RPMI7951 (cell line): ENCODE results near the gene MIF4GD. TPM values are rescaled to one million over a fixed set of nuclear protein-coding genes. Genes with fewer than 3 reads are reported as not detected.
A peak's percentile ranks its signal among the peaks of the same experiment; 100 is the strongest.
"Not testable (repeated sequence)": the region's sequence is repeated elsewhere in the genome, so short reads cannot be mapped to it uniquely, and the experiment has no call there.

Experiments used
- DNase-seq: peaks from one replicate; pipeline ENCODE4 v3.0.0-alpha.2; 2012; ENCODE audit warnings: low read depth
- total RNA-seq: library from RNA; depleted of rRNA; stranded (reverse); fragments of >200 nt; shearing (Covaris generic); gene quantifications from 2 replicates; pipeline ENCODE4 v1.2.3, GENCODE V29; 2014; rRNA removed

The MIF4GD gene, protein sequence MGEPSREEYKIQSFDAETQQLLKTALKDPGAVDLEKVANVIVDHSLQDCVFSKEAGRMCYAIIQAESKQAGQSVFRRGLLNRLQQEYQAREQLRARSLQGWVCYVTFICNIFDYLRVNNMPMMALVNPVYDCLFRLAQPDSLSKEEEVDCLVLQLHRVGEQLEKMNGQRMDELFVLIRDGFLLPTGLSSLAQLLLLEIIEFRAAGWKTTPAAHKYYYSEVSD
- 7.4 and 9.3 TPM in 2 replicates for total RNA-seq

DNA sequence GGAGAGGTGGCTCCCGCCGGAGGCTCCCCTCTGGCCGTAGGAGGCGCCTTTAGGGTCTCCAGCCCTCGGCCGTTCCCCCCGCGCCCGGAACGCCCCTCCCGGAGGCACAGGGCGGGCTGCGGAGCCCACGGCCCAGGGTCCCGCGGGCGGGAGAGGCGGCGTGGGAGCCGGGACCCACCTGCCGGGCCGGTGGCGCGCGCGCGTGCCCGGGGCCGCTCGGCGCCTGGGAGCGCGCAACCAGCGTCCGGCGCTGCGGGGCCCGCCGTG, at the start of gene MIF4GD:
MIF4GD (minus strand) TSS at position 266 of the 267 bp plus-strand sequence. CDS start 1,036 bp downstream, outside the sequence.
- DNase-seq = no peak

DNA sequence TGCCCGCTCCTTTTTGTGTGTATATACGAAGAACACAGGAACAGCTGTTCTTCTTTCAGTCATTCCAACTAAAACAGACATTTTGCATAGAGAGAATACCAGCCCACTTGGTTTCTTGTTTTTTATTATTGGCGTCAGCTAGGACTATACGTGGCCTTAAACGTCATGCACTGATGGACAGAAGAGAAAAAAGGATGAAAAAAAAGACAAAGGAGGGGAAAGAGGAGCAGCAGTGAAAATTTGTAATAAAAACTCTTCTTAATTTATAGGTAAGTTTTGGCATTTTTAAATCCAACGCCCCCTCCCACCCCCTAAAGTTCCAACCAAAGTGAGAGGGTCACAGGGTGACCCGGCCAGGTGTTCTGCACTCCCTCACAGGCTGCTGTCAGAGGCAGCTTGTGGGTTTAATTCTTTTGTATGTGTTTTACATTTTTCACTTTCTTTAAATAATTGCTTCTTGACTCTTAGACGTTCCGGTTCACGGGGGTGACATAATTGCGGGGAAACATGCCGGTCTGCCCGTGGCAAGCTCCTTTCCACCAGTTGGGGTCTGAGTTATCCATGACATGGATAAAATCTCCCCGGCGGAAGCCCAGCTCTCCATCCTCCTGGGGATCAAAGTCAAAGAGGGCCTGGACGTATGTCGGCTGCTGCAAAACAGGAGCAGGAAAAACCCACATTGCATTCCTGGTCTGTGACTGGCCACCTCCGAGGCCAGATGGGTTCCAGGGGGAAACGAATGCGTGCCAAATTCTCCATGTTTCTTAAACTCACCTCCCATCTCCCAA, 49.1 kb upstream of the MIF4GD start:
- DNase-seq = peak; percentile 86

DNA sequence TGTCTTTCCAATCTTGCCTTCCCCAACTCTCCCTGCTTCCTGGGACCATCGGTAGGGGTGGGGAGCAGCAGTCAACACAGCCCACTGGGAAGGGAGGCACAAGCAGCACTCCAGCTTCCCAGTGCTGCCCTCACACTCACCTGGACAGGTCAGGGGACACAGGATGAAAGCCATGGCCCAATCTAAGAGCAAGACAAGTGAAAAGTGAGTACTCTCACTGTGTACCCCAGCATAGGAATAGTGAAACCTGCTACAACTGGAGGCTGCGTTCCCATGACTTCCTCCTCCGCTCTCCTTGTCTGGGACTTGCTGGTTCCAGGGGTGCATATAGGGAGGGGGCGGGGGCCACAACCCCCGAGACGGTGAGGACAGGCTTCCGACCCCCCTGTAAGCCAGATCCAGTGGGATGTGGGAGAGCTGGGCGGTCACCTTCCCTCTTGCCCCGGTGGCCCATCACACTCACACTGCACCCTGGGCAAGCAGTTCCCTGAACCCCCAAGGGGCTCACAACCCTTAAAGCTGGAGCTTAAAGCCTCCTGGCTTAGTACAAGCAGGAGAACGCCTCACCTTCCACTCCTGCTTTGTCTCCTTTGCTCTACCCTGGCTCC, 47.7 kb upstream of the MIF4GD start:
- no peak for DNase-seq

DNA sequence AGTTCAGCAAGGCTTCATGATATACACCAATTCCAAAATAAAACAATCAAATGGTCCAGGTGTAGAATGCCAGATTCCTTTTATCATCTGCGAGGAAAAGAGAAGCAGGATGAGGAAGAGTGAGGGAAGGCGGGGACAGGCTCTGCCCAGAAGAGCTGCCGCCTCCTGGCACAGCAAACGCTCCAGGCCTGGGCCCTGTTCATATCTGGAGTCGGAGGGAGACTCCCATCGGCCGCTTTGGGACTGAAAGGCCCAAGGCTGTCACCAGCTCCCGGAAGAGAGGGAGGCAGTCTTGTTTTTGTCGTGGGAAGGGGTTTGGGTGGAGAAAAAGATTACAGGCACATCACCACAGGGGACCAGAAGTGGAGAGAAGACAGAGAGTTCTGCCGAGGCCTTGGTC, 47.2 kb upstream of the MIF4GD start:
- DNase-seq = no peak

DNA sequence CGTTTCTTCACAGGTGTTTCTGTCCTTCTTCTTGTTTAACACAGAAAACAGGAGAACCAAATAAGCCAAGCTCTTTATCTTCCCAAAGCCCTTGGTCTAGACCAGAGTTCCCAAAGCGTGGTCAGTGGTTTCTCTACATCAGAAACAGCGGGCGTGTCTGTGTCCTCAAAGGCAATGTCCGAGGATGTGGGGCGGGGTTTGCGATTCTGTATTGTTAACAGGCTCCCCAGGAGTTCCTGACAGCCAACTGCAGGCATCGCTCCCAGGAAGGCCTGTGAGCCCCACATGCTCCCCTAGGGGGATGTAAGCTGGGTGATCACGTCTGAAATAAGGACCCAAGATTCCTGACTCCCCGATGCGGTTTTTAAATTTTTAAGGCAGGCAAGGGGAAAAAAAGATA, 46.6 kb upstream of the MIF4GD start:
- DNase-seq = no peak

DNA sequence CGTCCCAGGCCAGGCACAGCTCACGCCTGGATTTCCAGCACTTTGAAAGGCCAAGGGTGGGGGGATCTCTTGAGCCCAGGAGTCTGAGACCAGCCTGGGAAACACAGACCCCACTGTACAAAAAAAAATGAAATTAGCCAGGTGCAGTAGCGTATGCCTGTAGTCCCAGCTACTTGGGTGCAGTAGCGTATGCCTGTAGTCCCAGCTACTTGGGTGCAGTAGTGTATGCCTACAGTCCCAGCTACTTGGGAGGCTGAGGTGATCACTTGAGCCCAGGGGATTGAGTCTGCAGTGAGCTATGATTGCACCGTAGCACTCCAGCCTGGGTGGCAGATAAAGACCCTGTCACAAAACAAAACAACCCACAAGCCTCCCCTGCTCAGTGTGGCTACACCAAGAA, 45.2 kb upstream of the MIF4GD start:
- DNase-seq = no peak

DNA sequence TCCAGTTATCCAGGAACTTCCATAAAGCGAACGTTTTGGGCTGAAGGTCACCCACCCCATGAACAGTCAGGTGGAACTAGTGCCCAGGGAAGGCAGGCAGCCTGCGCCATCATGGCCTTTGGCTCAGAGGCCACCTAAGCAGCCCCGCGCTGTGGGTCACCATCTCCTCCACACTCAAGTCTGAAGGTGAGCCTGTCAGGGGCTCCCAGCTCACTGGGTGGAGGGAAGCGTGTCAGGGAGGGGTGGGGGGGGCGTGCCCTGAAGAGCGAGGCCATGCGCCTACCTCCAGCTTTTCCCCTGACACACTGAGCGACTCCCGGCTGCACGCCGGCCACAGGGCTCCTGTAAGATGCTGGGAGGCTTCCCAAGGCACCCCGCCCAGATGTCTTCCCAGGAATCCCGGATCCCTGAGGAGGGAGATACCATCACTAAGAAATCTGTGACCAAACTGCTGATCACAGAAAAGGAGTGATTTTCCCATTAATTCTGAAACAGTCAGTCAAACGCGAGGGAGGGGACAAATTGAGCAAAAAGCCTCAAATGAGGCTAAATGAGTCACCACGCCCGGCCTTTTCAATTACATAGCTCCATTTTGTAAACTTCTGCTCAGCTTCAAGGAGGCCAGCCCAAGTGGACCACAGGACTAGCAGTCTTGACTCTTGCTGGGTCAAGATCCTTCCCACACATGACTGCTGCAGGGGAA, 44.7 kb upstream of the MIF4GD start:
- peak; percentile 61 for DNase-seq

DNA sequence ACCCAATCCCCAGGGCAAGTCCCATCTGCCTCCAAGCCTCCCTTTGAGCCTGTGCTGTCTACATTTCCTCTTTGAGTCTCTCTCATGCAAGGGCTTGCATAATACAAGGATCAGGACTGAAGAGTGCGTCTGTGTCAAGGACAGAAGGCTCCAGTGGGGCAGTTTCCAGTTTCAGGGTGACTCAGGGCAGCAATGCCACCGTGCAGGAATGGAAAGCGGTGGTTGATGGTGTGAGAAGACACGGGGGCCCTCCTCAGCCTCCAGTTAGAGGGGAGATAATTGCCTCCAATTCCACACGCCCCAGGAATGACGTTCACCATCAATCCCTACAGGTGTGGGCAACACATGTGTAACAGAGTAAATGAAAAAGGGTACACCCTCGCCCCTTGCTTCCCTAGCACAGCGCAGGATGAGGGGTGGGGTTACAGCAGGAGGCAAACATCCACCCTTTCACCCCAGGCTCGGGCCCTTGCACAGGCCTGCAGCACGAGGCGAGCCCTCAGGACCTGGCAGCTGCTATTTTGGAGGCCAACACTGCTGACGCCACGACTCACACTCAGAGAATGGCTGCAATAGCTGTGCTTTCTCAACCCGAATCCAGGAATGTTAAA, 43.0 kb upstream of the MIF4GD start:
- DNase-seq = no peak

DNA sequence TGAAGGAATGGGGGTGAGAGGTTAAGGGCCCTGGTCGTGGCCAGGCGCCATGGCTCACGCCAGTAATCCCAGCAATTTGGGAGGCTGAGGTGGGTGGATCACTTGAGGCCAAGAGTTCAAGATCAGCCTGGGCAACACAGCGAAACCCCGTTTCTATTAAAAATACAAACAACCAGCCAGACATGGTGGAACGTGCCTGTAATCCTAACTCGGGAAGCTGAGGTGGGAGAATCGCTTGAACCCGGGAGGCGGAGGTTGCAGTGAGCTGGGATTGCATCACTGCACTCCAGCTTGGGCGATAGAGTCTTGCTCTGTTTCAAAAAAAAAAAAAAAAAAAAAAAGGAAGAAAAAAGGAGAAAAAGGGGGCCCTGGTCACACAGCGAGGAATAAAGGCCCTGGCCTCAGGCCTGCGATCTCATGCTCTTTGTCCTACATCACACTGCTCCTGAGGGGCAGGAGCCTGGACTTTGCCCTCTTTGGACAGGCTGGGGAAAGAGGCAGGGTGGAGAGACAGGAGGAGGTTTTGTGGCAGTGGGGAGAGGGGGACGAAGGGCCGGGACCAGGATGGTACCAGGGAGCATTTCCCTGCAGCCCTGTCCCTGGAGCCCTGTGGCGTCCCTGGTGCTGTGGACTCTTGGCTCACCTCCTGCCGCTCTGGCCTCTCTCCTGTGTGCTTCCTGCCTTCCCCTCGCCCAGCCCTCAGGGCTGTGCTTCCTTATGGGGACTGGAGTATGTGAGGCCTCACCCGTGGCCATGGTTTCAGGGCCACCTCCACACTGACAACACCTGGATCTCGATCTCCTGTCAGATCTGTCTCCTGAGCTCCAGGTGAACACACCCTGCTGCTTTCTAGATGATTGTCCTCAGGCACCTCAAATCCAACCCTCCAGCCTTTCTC, 38.0 kb upstream of the MIF4GD start:
- DNase-seq = no peak

DNA sequence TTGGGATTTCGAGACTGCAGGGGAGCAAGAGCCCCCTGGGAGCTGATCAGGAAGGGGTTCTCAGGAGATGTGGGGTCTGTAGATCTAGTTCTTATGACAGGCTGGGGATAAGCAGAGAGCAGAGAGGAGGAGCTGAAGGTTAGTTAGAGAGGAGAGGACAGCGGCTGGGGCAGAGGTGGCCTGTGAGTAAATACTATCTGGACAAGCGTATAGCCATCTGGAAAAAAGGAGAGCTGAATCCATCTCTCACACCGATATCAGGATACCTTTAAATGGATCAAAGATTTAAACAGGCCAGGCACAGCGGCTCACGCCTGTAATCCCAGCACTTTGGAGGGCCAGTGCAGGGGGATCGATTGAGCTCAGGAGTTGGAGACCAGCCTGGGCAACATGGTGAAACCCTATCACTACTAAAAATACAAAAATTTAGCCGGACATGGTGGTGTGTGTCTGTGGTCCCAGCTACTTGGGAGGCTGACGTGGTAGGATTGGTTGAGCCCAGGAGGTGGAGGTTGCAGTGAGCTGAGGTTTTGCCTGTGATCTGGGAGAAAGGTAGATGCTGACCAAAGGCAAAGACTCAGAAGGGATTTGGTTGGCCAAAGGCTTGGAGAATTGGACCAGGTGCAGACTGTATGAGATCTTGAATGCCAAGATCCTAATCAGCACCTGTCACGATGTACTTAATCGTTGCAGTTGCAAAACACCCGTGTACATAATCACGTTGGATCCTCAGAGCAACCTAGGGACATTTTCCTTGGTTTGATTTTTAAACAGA, 37.1 kb upstream of the MIF4GD start:
- no peak for DNase-seq

DNA sequence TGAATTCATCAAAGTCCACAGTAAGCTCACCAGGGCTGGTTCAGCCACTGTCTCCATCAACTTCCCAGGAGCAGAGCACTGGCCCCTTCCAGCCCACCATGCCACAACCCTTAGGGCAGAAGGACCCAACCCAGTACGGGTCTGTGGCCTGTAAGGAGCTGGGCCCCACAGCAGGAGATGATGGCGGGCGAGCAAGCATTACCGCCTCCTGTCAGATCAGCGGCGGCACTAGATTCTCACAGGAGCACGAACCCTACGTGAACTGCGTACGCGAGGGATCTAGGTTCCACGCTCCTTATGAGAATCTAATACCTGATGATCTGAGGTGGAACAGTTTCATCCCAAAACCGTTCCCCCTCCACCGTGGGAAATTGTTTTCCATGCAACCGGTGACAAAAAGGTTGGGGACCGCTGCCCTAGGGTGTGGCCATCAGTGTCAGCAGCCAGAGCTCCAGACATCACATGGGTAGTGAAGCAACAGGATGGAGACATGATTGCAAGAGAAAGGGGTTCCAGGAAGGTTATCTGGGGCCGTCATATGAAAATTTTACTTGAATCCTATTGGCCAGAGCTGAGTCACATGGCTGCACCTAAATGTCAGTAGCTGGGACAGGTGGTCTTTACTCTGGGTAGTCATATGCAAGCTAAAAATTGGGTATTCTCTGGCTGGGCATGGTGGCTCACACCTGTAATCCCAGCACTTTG, 30.6 kb upstream of the MIF4GD start:
- DNase-seq = no peak

DNA sequence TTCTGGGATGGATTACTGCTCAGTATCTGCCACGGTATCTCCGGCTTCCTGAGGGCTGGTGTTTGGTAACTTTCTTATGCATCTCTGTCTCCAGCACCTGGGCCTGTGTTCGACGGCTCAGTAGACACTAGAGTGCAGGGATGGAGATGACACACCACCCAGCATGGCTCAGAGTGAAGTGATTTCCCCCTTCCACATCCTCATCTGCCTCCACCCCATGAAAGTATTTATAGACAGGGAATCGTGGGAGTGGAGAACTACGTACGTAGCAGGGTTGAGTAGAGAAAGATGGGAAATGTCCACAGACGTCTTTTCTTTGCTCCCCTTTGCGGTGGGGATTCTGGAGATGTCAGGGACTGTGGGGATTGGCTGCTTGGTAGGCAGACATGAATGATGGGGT, 30.0 kb upstream of the MIF4GD start:
- no peak for DNase-seq

DNA sequence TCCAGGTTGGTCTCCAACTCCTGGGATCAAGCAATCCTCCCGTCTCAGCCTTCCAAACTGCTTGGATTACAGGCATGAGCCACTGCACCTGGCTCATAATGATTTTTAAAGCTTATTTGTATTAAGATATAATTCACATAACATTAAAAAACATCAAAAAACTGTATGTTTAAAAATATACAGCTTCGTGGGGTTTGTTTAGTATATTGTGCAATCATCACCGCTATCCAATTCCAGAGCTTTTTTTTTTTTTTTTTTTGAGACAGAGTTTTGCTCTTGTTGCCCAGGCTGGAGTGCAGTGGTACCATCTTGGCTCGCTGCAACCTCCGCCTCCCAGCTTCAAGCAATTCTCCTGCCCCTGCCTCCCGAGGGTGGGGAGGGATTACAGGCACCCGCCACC, 29.2 kb upstream of the MIF4GD start:
- no peak for DNase-seq

DNA sequence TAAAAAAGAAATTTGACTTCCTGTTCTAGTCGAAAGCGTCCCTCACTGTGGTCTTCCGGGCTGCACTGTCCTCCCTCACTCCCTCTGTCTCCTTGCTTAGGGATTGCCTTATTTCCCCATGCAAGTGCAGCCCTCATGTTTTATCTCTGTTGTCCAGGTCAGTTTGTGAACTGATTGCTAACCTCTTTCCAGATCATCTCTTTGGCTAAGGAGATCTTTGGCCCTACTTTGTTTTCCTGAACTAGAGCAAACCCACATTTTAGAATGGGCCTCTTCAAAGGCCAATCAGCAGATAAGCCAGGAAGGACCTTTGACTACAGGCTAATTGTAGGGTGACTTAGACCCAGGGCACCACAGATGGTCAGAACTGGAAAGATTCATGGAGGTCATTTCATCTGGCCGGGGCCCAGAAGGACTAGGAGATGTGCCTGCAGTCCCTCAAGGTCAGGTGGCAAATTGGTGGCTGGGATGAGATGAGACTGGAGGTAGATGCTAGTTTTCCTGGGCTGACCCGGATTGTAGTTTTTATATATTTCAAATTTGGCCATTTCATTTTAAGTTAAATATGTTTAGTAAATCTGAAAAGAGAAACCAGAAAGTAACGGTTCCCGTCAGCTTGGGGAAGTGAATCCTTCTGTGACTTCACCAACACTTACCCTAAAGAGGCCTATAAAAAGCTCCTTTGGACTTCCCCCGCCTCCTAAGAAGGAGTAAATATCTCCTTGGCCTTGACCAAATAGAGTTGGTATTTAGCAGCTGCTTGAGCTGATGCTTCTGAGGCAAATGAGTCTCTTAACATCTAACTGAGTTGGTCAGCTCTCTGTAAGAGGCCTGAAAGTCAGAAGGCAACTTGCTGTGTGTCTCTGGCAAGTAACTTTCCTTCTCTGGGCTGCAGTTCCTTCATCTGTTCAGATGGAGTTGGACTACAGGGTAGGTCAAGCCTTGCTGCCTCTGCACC, 24.4 kb upstream of the MIF4GD start:
- DNase-seq = no peak

DNA sequence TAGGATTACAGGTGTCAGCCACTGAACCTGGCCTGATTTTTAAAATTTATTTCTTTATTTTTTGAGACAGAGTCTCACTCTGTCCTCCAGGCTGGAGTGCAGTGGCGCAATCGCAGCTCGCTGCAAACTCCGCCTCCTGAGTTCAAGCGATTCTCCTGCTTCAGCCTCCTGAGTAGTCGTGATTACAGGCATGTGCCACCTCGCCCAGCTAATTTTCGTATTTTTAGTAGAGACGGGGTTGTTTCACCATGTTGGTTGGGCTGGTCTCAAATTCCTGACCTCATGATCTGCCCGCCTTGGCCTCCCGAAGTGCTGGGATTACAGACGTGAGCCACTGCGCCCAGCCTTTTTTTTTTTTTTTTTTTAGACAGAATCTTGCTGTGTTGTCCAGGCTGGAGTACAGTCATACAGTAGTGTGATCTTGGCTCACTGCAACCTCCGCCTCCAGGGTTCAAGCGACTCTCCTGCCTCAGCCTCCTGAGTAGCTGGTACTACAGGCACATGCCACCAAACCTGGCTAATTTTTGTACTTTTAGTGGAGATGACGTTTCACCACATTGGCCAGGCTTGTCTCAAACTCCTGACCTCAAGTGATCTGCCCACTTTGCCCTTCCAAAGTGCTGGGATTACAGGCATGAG, 21.9 kb upstream of the MIF4GD start:
- DNase-seq = not testable (repeated sequence)

DNA sequence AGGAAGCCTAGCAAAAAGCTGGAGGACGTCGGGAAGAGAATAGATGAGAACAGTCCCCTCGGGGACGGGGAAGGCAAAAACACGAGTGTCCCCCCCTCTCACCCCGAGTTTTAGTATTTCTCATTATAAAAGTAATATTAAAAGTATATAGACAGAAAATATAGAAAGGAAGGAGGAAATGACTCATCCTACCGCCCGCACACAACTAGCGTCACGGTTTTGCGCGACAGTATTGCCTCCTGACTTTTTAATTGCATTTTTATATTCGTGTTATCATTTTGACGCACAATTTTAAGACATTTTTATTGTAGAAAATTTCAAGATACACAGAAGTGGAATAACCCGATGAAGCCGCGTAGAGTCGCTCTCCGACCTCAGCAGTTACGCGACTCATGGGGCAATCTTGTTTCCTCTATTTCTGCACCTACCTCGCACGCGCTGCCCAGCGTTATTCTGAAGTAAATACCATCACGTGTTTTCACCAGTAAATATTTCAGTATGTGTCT, 18.9 kb upstream of the MIF4GD start:
- DNase-seq = peak; percentile 44

DNA sequence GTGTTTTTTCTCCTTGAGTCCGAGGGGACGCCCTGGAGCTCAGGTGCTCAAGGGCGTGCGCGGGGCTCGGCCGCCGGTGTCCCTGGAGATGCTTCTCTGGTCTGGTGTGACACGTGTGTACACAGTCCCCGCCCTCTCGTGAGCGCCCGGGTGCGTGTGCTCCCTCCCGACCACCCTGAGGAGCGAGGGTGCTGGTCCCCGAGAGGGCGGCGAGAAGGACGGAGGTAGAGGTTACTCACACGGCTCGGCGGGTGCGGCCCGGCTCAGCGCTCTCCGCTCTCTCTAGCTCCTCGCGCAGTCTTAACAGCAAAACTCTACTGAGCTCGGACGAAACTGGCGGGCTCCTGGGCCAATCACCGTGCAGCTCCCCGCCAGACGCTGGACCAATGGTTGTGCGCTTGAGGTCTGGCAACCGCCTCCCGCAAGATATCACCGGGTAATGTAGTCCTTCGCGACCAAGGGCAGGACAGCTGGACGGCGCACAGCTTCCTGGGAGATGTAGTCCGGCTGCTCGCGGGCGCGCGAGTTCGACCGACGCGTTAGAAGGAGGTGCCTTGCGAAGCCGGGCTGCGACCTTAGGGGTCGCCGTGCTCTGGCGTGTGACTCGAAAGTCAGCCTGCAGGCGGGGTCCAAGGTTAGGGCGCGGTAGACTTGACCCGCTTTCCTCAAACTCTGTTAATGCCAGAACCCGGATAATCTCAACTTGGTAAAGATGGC, 18.2 kb upstream of the MIF4GD start, which contains the start of gene SLC25A19:
SLC25A19 (minus strand) TSS at position 319 of the 717 bp plus-strand sequence. CDS start 2,669 bp downstream, outside the sequence.
- peak; percentile 97 for DNase-seq
